DMS114 treated with DMSO at 0.1 percent for 48 hours (cell line): Measurements from ENCODE around the gene CTRL.

ENCODE experiments used
- DNase-seq: peaks from one replicate; lab custom pipeline; 2025; ENCODE audit not compliant: unreplicated experiment; lab: John Stamatoyannopoulos, UW

The CTRL gene

GRCh38 chr16:67963292-67963661 is 31.6 kb upstream of the CTRL start:
- no peak for DNase-seq

GRCh38 chr16:67962135-67962534 is 30.5 kb upstream of the CTRL start:
- DNase-seq, result no peak

GRCh38 chr16:67961551-67961957 is 29.9 kb upstream of the CTRL start:
- DNase-seq, result no peak

- no peak for DNase-seq
Observed at GRCh38 chr16:67959536-67960329, 28.1 kb upstream of the CTRL start.

- no peak for DNase-seq
Observed at GRCh38 chr16:67957622-67958021, 26.0 kb upstream of the CTRL start.

GRCh38 chr16:67954421-67955196 is 22.9 kb upstream of the CTRL start:
- DNase-seq, result no peak

- DNase-seq, result no peak
Observed at GRCh38 chr16:67953641-67954375, 22.1 kb upstream of the CTRL start.

GRCh38 chr16:67951485-67951884 is 19.8 kb upstream of the CTRL start:
- no peak for DNase-seq

- no peak for DNase-seq
Observed at GRCh38 chr16:67950335-67950843, 18.7 kb upstream of the CTRL start.

GRCh38 chr16:67949645-67950044 is 18.0 kb upstream of the CTRL start:
- no peak for DNase-seq

- DNase-seq, result no peak
Observed at GRCh38 chr16:67948015-67948414, 16.4 kb upstream of the CTRL start.

GRCh38 chr16:67946966-67947558 is 15.4 kb upstream of the CTRL start:
- DNase-seq, result no peak

GRCh38 chr16:67946128-67946569 is 14.5 kb upstream of the CTRL start:
- no peak for DNase-seq

GRCh38 chr16:67945392-67945933 is 13.8 kb upstream of the CTRL start:
- DNase-seq, result no peak

- no peak for DNase-seq
Observed at GRCh38 chr16:67944690-67945391, 13.2 kb upstream of the CTRL start.

- no peak for DNase-seq
Observed at GRCh38 chr16:67943619-67944504, 12.2 kb upstream of the CTRL start, which contains the start of gene LCAT. Gene LCAT (minus strand): TSS chr16:67944120. CDS start chr16:67944101, 19 bp downstream.

- no peak for DNase-seq
Observed at GRCh38 chr16:67943256-67943618, 11.6 kb upstream of the CTRL start.

GRCh38 chr16:67942510-67943255 is 11.0 kb upstream of the CTRL start:
- DNase-seq, result no peak

GRCh38 chr16:67942200-67942509 is 10.5 kb upstream of the CTRL start:
- DNase-seq, result peak; percentile 26
